Gastrocnemius medialis (tissue), 4 donors: ENCODE data around the gene ATF7. TPM values are rescaled to one million over a fixed set of nuclear protein-coding genes. Genes with fewer than 3 reads are reported as not detected.
A peak's percentile ranks its signal among the peaks of the same experiment; 100 is the strongest.

ENCODE experiments used
- ATAC-seq, 2 donors: fragments of 150-250 bp; one replicate each; pipeline ENCODE4 v1.9.1; 2016
- DNase-seq, 2 donors: peaks; one replicate each; pipeline ENCODE4 v3.0.0-alpha.2; 2019
- H3K27ac ChIP-seq, 4 donors: fragments of 200-600 bp; sonication (generic); 1 replicate in 1 of 4; 2 replicates in 3 of 4; pipeline ENCODE4 v1.5.1; 2016 to 2018; ENCODE audit warnings: mild to moderate bottlenecking in 2 of 4, moderate library complexity in 1 of 4
- H3K27me3 ChIP-seq, 3 donors: fragments of 200-600 bp; sonication (generic) in 2 of 3; 1 replicate in 1 of 3; 2 replicates in 2 of 3; pipeline versions ENCODE4 v1.5.1 to v1.6.0; 2016 to 2019; ENCODE audit warnings: mild to moderate bottlenecking in 1 of 3, moderate library complexity in 1 of 3
- H3K36me3 ChIP-seq, 2 donors: fragments of 200-600 bp; sonication (generic) in 1 of 2; one replicate each; pipeline ENCODE4 v1.5.1; 2017 to 2018
- H3K4me1 ChIP-seq, 2 donors: fragments of 200-600 bp; sonication (generic) in 1 of 2; one replicate each; pipeline ENCODE4 v1.5.1; 2016 to 2017; ENCODE audit warnings: mild to moderate bottlenecking in 2 of 2
- H3K4me3 ChIP-seq, 4 donors: fragments of 200-600 bp; sonication (generic) in 3 of 4; 1 replicate in 1 of 4; 2 replicates in 3 of 4; pipeline ENCODE4 v1.5.1; 2016 to 2019; ENCODE audit warnings: mild to moderate bottlenecking in 2 of 4
- H3K9me3 ChIP-seq, 3 donors: fragments of 200-600 bp; sonication (generic) in 2 of 3; 1 replicate in 1 of 3; 2 replicates in 2 of 3; pipeline ENCODE4 v1.5.1; 2016 to 2019
- POLR2A ChIP-seq, 2 donors: fragments of 450-650 bp; IDR thresholded peaks; one replicate each; pipeline ENCODE4 v1.6.1; 2017; ENCODE audit warnings: antibody characterized with exemption in 2 of 2, mild to moderate bottlenecking in 2 of 2, moderate library complexity in 2 of 2
- in situ Hi-C, 4 donors: fragments of 200-750 bp; cut with MboI; loops; one replicate each; pipeline versions ENCODE4 v1.15.0 to v1.8.0; 2017; ENCODE audit warnings: low sequenced_read_pairs in 4 of 4
- intact Hi-C: fragments of 100-400 bp; cut with DNase I; formaldehyde crosslinking; loops from one replicate; pipeline ENCODE4 v1.15.1; 2023; ENCODE audit warnings: low total_unique reads
- total RNA-seq, 4 donors: library from RNA; depleted of rRNA; stranded (reverse); fragments of >200 nt; gene quantifications; one replicate each; pipeline versions ENCODE4 v1.1.0 to v1.2.3, GENCODE V29; 2016
- TF ChIP-seq, protein P1 (sequence below), 5 experiments: fragments of 450-650 bp in 3 of 5; fragments of 200-600 bp in 2 of 5; sonication (generic) in 2 of 5; IDR thresholded peaks in 4 of 5; conservative IDR thresholded peaks in 1 of 5; 1 replicate in 4 of 5; 2 replicates in 1 of 5; pipeline ENCODE4 v1.5.1; 2016 to 2019; ENCODE audit warnings: antibody characterized with exemption in 5 of 5, mild to moderate bottlenecking in 3 of 5, moderate library complexity in 3 of 5

The ATF7 gene
- total RNA-seq, 4 donors from 2014 or later = 21.9 to 47.9 (median 26.3) TPM

GRCh38 chr12:53461059-53461458 is 165.1 kb downstream of the ATF7 start:
- in situ Hi-C loops (no loop called here), intact Hi-C loops (no loop called here)
- DNase-seq = peak; percentile 59 to 87
- TF ChIP-seq, protein P1, sequence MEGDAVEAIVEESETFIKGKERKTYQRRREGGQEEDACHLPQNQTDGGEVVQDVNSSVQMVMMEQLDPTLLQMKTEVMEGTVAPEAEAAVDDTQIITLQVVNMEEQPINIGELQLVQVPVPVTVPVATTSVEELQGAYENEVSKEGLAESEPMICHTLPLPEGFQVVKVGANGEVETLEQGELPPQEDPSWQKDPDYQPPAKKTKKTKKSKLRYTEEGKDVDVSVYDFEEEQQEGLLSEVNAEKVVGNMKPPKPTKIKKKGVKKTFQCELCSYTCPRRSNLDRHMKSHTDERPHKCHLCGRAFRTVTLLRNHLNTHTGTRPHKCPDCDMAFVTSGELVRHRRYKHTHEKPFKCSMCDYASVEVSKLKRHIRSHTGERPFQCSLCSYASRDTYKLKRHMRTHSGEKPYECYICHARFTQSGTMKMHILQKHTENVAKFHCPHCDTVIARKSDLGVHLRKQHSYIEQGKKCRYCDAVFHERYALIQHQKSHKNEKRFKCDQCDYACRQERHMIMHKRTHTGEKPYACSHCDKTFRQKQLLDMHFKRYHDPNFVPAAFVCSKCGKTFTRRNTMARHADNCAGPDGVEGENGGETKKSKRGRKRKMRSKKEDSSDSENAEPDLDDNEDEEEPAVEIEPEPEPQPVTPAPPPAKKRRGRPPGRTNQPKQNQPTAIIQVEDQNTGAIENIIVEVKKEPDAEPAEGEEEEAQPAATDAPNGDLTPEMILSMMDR (IDR thresholded peaks at IDR 0.05 in 4 of 5, conservative IDR thresholded peaks at IDR 0.05 in 1 of 5) = no peak
- TF ChIP-seq POLR2A (IDR thresholded peaks at IDR 0.05) = peak; percentile 15 to 51
- H3K9me3 ChIP-seq = no peaks in the 10 kb centered on the region
- H3K27me3 ChIP-seq = no peaks in the 10 kb centered on the region
- H3K4me3 ChIP-seq = no peak overlapping the region
- H3K4me1 ChIP-seq = peaks cover 61 to 72% of the 10 kb centered on the region in 2 donors
- ATAC-seq = peak; percentile 84 to 92
- peak overlapping the region; percentile 71 to 84 (median 78) for H3K27ac ChIP-seq
- H3K36me3 ChIP-seq = peaks cover 3 to 100% of the 10 kb centered on the region in 2 donors

GRCh38 chr12:53459097-53459496 is 167.1 kb downstream of the ATF7 start:
- peaks cover 61 to 63% of the 10 kb centered on the region in 2 donors for H3K4me1 ChIP-seq
- in situ Hi-C loops = no loop called here
- no peak for TF ChIP-seq POLR2A (IDR thresholded peaks at IDR 0.05)
- TF ChIP-seq, protein P1 (IDR thresholded peaks at IDR 0.05 in 4 of 5, conservative IDR thresholded peaks at IDR 0.05 in 1 of 5) = no peak
- peaks cover 3 to 100% of the 10 kb centered on the region in 2 donors for H3K36me3 ChIP-seq
- DNase-seq (no peak), ATAC-seq (no peak)
- intact Hi-C loops = loop anchor here (10.0 kb wide), 1 partner anchor 404 kb away; the partner anchor contains the start of gene TNS2
- H3K27me3 ChIP-seq = no peaks in the 10 kb centered on the region
- no peaks in the 10 kb centered on the region for H3K9me3 ChIP-seq
- H3K27ac ChIP-seq = peak overlapping the region in 3 of 4 donors; percentile 19 to 84 (median 75)
- no peak overlapping the region for H3K4me3 ChIP-seq

Other genes starting within 250 kb of the ATF7 start
- 10 to 100 TPM; 44.9 to 61.9 (median 48.0) TPM for gene SP1, start 246.2 kb downstream of the ATF7 start, total RNA-seq
- gene AMHR2, start 202.5 kb downstream of the ATF7 start, total RNA-seq = 1 to 10 TPM in 2 of 4 donors, not detected in 2; 1.0 to 1.4 TPM
- 10 to 100 TPM; 40.3 to 90.4 (median 74.2) TPM for gene PRR13, start 184.6 kb downstream of the ATF7 start, total RNA-seq
- gene PCBP2, start 174.3 kb downstream of the ATF7 start, total RNA-seq = 100 to 1,000 TPM; 113 to 257 (median 191) TPM
- 1 to 10 TPM; 1.1 to 9.9 (median 3.8) TPM for gene MAP3K12, start 126.9 kb downstream of the ATF7 start, total RNA-seq
- 10 to 100 TPM in 2 of 4 donors, 1 to 10 TPM in 2; 6.8 to 17.4 (median 11.6) TPM for gene TARBP2, start 125.1 kb downstream of the ATF7 start, total RNA-seq
- not detected for gene NPFF, start 118.9 kb downstream of the ATF7 start, total RNA-seq
- gene ATP5MC2, start 49.7 kb upstream of the ATF7 start, total RNA-seq = 100 to 1,000 TPM; 428 to 714 (median 580) TPM
- gene CALCOCO1, start 101.1 kb upstream of the ATF7 start, total RNA-seq = 100 to 1,000 TPM; 158 to 385 (median 239) TPM
- not detected for gene CISTR, start 125.6 kb upstream of the ATF7 start, total RNA-seq